Measurements from ENCODE around the gene SF3B1. TPM values are rescaled to one million over a fixed set of nuclear protein-coding genes. Genes with fewer than 3 reads are reported as not detected.
A peak's percentile ranks its signal among the peaks of the same experiment; 100 is the strongest.

Gene SF3B1
- total and polyA plus RNA-seq, 2 of the 13 experiments (the other 11 are each of a cell fraction or from before 2014, with no cell fraction given) = 387 to 750 TPM

- TF ChIP-seq STAT6 (CRISPR knock-in tag; IDR thresholded peaks at IDR 0.05; ENCODE audit: borderline replicate concordance) (peak; percentile 94; the same call in 1 of the 2 replicates), ZNF501 (CRISPR knock-in tag; IDR thresholded peaks at IDR 0.05) (peak; percentile 98), ZNF83 (CRISPR knock-in tag; IDR thresholded peaks at IDR 0.05; ENCODE audit: borderline replicate concordance) (peak; percentile 70; the same call in 1 of the 2 replicates), MAF1 (CRISPR knock-in tag; IDR thresholded peaks at IDR 0.05; ENCODE audit: borderline replicate concordance) (peak; percentile 35; the same call in 1 of the 2 replicates), BHLHE40 (IDR thresholded peaks at IDR 0.05; ENCODE audit: low read length) (no peak; the same call in 1 of the 2 replicates), ARID5B (CRISPR knock-in tag; IDR thresholded peaks at IDR 0.05) (peak; percentile 64), ELF4 (CRISPR knock-in tag; IDR thresholded peaks at IDR 0.05; ENCODE audit: borderline replicate concordance) (peak; percentile 98; the same call in 1 of the 2 replicates), ZNF776 (CRISPR knock-in tag; IDR thresholded peaks at IDR 0.05) (peak; percentile 92), ZNF781 (CRISPR knock-in tag; IDR thresholded peaks at IDR 0.05; ENCODE audit: borderline replicate concordance, not compliant biosample characterization) (peak; percentile 2), ZKSCAN8 (CRISPR knock-in tag; IDR thresholded peaks at IDR 0.05; ENCODE audit: borderline replicate concordance) (peak; percentile 57; the same call in 1 of the 2 replicates), JUNB (CRISPR knock-in tag; IDR thresholded peaks at IDR 0.05; ENCODE audit: borderline replicate concordance) (no peak), CTCF (CRISPR knock-in tag; IDR thresholded peaks at IDR 0.05) (peak; percentile 73), HINFP (CRISPR knock-in tag; IDR thresholded peaks at IDR 0.05; ENCODE audit: low read depth) (peak; percentile 65), ZNF724P (CRISPR knock-in tag; IDR thresholded peaks at IDR 0.05; ENCODE audit: borderline replicate concordance) (no peak), FOXK1 (CRISPR knock-in tag; IDR thresholded peaks at IDR 0.05; ENCODE audit: borderline replicate concordance, low read depth) (peak; percentile 73; the same call in 1 of the 2 replicates), ZNF879 (CRISPR knock-in tag; IDR thresholded peaks at IDR 0.05) (peak; percentile 88; the same call in 1 of the 2 replicates), ZMYM4 (CRISPR knock-in tag; IDR thresholded peaks at IDR 0.05) (peak; percentile 91), CHCHD3 (CRISPR knock-in tag; IDR thresholded peaks at IDR 0.05) (0 out of 2 replicates have a peak, but pooled peaks have one; percentile 48)
Observed at GRCh38 chr2:197453123-197453913, 18.5 kb upstream of the SF3B1 start, which contains the start of gene COQ10B (continued).
